ENCODE data around the gene TRIM36. TPM values are rescaled to one million over a fixed set of nuclear protein-coding genes. Genes with fewer than 3 reads are reported as not detected.

The TRIM36 gene
- total and polyA plus RNA-seq, 10 of the 15 experiments (the other 5 are each of a cell fraction or from before 2014, with no cell fraction given), result 0.01 to 0.09 (median 0.07) TPM; not detected in 6

DNA sequence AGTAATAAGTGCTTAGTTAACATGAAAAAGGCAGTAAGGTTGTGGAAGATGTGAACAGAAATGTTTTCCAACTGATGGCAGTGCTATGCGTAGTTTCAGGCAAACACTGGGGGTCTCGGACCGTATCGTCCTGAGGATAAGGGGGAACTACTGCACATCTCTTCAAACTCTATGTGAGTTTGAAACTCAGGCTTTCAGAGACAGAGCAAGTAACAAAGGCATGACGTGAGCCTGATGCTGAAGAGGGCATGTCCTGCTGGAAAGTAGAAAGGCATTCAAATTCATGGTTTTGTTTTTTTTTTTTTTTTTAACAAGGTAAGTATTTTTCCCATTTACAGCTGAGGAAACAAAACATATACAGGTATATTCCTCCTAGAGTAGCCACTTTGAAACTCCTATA, 59.9 kb downstream of the TRIM36 start (continued):
- no peak for TF ChIP-seq HDAC6 (IDR thresholded peaks at IDR 0.05; ENCODE audit: unreplicated experiment)

DNA sequence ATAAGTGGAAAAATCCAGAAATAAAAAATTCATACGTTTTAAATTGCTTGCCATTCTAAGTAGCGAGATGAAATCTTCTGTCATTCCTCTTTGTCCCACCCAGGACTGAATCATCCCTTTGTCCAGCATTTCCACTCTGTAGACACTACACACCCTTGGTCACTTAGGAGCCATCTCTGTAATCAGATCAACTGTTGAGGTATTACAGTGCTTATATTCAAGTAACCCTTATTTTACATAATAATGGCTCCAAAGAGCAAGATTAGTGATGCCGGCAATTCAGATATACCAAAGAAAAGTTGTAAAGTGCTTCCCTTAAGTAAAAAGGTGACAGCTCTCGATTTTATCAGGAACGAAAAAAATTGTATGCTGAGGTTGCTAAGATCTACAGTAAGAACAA, 60.4 kb downstream of the TRIM36 start:
- Histone ChIP-seq H3K27me3 (replicated peaks in 1 of 2; ENCODE audit: control insufficient read depth in 2 of 2, insufficient read depth in 2 of 2, low read length in 1 of 2) (no peaks in the 10 kb centered on the region), H3K9ac (ENCODE audit: control insufficient read depth, insufficient read depth, low read length) (no peak overlapping the region), H3K27ac (ENCODE audit: control insufficient read depth, insufficient read depth) (no peak overlapping the region), H4K20me1 (ENCODE audit: control insufficient read depth, insufficient read depth) (no peaks in the 10 kb centered on the region), H3K36me3 (ENCODE audit: control insufficient read depth in 2 of 2, insufficient read depth in 2 of 2, low read length in 1 of 2) (no peaks in the 10 kb centered on the region), H3K4me3 (no peak overlapping the region), H2AFZ (ENCODE audit: control insufficient read depth, low read depth, low read length) (no peak overlapping the region), H3K79me2 (ENCODE audit: control insufficient read depth, insufficient read depth, low read length) (no peaks in the 10 kb centered on the region), H3K9me3 (replicated peaks; ENCODE audit: control insufficient read depth, insufficient read depth, low read length) (no peaks in the 10 kb centered on the region), H3K4me1 (ENCODE audit: control insufficient read depth, insufficient read depth, low read length) (no peaks in the 10 kb centered on the region), H3K4me2 (ENCODE audit: control insufficient read depth, insufficient read depth) (no peak overlapping the region)
- 42% methylated on average over 5 of the region's 5 CpGs for WGBS (ENCODE audit: insufficient coverage, insufficient replicate concordance, low lambda C conversion rate, missing lambda C conversion rate)
- TF ChIP-seq NFXL1 (IDR thresholded peaks at IDR 0.05; ENCODE audit: borderline replicate concordance), result no peak
- TF ChIP-seq SPI1 (IDR thresholded peaks at IDR 0.05; ENCODE audit: borderline replicate concordance, insufficient read depth, low read depth, low read length), result no peak
- DNase-seq (ENCODE audit: low read depth, low spot score), result no peak
- in situ Hi-C loops (cut with MboI) (no loop called here), intact Hi-C loops (cut with micrococcal nuclease; ENCODE audit: unreplicated experiment) (no loop called here)
- no peak for FAIRE-seq
- BruUV-seq (replicated peaks), result no TSS peak
- SMC1A ChIA-PET (ENCODE audit: uncharacterized antibody, unreplicated experiment), result interaction anchor here (1.9 kb wide), 1 partner anchor 11 kb away, joined by 9 read pairs; no protein-coding TSS in a partner anchor
- POLR2A ChIA-PET, result no interaction called here
- no peak for ATAC-seq
- RAD21 ChIA-PET (ENCODE audit: unreplicated experiment), result no interaction called here
- CTCF ChIA-PET, result interaction anchor here (1.1 kb wide), 1 partner anchor 138 kb away, joined by 3 read pairs; no protein-coding TSS in a partner anchor

DNA sequence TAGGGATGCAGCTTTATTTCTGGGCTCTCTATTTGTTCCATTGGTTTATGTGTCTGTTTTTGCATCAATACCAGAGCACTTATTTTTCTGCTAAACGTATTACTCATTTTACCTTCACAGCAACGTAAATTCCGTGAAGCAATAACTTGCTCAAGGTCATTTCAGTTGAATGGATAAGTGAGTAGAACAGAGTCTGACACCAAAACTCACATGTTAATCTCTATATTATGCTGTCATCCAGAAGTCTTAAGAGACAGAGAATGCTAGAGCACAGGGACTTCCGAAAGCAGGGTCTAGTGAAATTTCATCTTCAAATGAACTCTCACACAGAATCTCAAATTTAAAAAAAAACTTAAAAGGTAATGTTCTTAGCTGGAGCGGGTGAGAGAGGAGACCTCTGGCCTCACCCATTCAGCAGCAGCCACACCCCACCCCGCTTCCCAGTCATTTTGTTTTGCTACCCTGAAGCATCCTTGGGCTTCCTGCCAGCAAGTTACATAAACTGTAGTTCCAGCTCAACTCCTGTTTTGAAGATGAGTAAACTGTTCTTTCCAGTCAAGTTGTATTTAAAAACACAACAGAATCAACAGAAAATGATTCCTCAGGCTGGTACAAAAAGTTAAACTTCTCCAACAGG, 69.3 kb downstream of the TRIM36 start:
- ATAC-seq, result no peak
- ChIA-PET POLR2A (no interaction called here), CTCF (interaction anchor here (0.7 to 2.3 kb wide), 4 partner anchors 9 to 1422 kb away, joined by 3 to 9 read pairs (median 6); no protein-coding TSS in a partner anchor), SMC1A (ENCODE audit: uncharacterized antibody, unreplicated experiment) (interaction anchor here (0.9 to 1.2 kb wide), 5 partner anchors 9 to 148 kb away, joined by 3 to 7 read pairs (median 3); no protein-coding TSS in a partner anchor), RAD21 (ENCODE audit: unreplicated experiment) (interaction anchor here (1.7 kb wide), 1 partner anchor 147 kb away, joined by 6 read pairs; no protein-coding TSS in a partner anchor)
- no peak overlapping the region for H3K27ac ChIP-seq (ENCODE audit: control insufficient read depth, insufficient read depth)
- DNase-seq (ENCODE audit: low read depth, low spot score), result no peak
- H2AFZ ChIP-seq (ENCODE audit: control insufficient read depth, low read depth, low read length), result no peak overlapping the region
- H3K36me3 ChIP-seq (ENCODE audit: control insufficient read depth in 2 of 2, insufficient read depth in 2 of 2, low read length in 1 of 2), result no peaks in the 10 kb centered on the region
- no peaks in the 10 kb centered on the region for H3K27me3 ChIP-seq (replicated peaks in 1 of 2; ENCODE audit: control insufficient read depth in 2 of 2, insufficient read depth in 2 of 2, low read length in 1 of 2)
- in situ Hi-C loops (cut with MboI) (no loop called here), intact Hi-C loops (cut with micrococcal nuclease; ENCODE audit: unreplicated experiment) (no loop called here)
- no TSS peak for BruUV-seq (replicated peaks)
- 49% methylated on average over 6 of the region's 6 CpGs for whole genome bisulfite sequencing (ENCODE audit: insufficient coverage, insufficient replicate concordance, low lambda C conversion rate, missing lambda C conversion rate)
- no peaks in the 10 kb centered on the region for H3K4me1 ChIP-seq (ENCODE audit: control insufficient read depth, insufficient read depth, low read length)
- H4K20me1 ChIP-seq (ENCODE audit: control insufficient read depth, insufficient read depth), result no peaks in the 10 kb centered on the region
- no peak for TF ChIP-seq CHD1 (IDR thresholded peaks at IDR 0.05; ENCODE audit: low read depth, low read length)
- no peak for TF ChIP-seq STAT3 (IDR thresholded peaks at IDR 0.05; ENCODE audit: low read depth, low read length)
- no peak for TF ChIP-seq EZH2 (IDR thresholded peaks at IDR 0.05; ENCODE audit: borderline replicate concordance, control insufficient read depth, low read depth, low read length)
- no peak for TF ChIP-seq NR2F1 (conservative IDR thresholded peaks at IDR 0.05)
- TF ChIP-seq, protein P1, sequence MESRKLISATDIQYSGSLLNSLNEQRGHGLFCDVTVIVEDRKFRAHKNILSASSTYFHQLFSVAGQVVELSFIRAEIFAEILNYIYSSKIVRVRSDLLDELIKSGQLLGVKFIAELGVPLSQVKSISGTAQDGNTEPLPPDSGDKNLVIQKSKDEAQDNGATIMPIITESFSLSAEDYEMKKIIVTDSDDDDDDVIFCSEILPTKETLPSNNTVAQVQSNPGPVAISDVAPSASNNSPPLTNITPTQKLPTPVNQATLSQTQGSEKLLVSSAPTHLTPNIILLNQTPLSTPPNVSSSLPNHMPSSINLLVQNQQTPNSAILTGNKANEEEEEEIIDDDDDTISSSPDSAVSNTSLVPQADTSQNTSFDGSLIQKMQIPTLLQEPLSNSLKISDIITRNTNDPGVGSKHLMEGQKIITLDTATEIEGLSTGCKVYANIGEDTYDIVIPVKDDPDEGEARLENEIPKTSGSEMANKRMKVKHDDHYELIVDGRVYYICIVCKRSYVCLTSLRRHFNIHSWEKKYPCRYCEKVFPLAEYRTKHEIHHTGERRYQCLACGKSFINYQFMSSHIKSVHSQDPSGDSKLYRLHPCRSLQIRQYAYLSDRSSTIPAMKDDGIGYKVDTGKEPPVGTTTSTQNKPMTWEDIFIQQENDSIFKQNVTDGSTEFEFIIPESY (IDR thresholded peaks at IDR 0.05), result no peak
- TF ChIP-seq NFXL1 (IDR thresholded peaks at IDR 0.05; ENCODE audit: borderline replicate concordance), result no peak
- no peak overlapping the region for H3K4me3 ChIP-seq
- H3K9ac ChIP-seq (ENCODE audit: control insufficient read depth, insufficient read depth, low read length), result no peak overlapping the region
- no peaks in the 10 kb centered on the region for H3K9me3 ChIP-seq (replicated peaks; ENCODE audit: control insufficient read depth, insufficient read depth, low read length)
- no peak for FAIRE-seq
- no peaks in the 10 kb centered on the region for H3K79me2 ChIP-seq (ENCODE audit: control insufficient read depth, insufficient read depth, low read length)
- H3K4me2 ChIP-seq (ENCODE audit: control insufficient read depth, insufficient read depth), result no peak overlapping the region

Data from GM12878 (cell line).